Measurements from ENCODE around the gene ZNF710.

GRCh38 chr15:89975482-89976245 is 25.5 kb upstream of the ZNF710 start:
- TF ChIP-seq JUND (IDR thresholded peaks at IDR 0.05) (no peak), CTCF (IDR thresholded peaks at IDR 0.05) (no peak), MEF2A (IDR thresholded peaks at IDR 0.05; ENCODE audit: borderline replicate concordance, low read depth) (no peak), ZBTB33 (IDR thresholded peaks at IDR 0.05; ENCODE audit: borderline replicate concordance, low read depth) (no peak), YY1 (IDR thresholded peaks at IDR 0.05; ENCODE audit: low read depth) (no peak), ELF1 (IDR thresholded peaks at IDR 0.05) (no peak), EZH2phosphoT487 (IDR thresholded peaks at IDR 0.05; ENCODE audit: borderline replicate concordance, low read depth) (no peak), POLR2AphosphoS5 (IDR thresholded peaks at IDR 0.05; ENCODE audit: low read depth, low read length) (no peak), REST (IDR thresholded peaks at IDR 0.05; ENCODE audit: low read depth, low read length) (no peak)
